OCI-LY7 (cell line): Measurements from ENCODE around the gene TPRKB.
"Not testable (repeated sequence)": the region's sequence is repeated elsewhere in the genome, so short reads cannot be mapped to it uniquely, and the experiment has no call there.

Experiments
- EZH2phosphoT487 ChIP-seq: fragments of 200-600 bp; sonication (generic); IDR thresholded peaks from 2 replicates; pipeline ENCODE4 v1.6.1; 2018; ENCODE audit warnings: low read depth, borderline replicate concordance, mild to moderate bottlenecking, mixed run types, antibody characterized with exemption, low read length, moderate library complexity, mixed read lengths
- TF ChIP-seq, protein P1 (sequence below): fragments of 200-600 bp; sonication (generic); conservative IDR thresholded peaks from 2 replicates; pipeline ENCODE4 v1.5.1; 2014; ENCODE audit warnings: mild to moderate bottlenecking, antibody characterized with exemption, low read length, moderate library complexity, mixed read lengths

- TF ChIP-seq, protein P1, sequence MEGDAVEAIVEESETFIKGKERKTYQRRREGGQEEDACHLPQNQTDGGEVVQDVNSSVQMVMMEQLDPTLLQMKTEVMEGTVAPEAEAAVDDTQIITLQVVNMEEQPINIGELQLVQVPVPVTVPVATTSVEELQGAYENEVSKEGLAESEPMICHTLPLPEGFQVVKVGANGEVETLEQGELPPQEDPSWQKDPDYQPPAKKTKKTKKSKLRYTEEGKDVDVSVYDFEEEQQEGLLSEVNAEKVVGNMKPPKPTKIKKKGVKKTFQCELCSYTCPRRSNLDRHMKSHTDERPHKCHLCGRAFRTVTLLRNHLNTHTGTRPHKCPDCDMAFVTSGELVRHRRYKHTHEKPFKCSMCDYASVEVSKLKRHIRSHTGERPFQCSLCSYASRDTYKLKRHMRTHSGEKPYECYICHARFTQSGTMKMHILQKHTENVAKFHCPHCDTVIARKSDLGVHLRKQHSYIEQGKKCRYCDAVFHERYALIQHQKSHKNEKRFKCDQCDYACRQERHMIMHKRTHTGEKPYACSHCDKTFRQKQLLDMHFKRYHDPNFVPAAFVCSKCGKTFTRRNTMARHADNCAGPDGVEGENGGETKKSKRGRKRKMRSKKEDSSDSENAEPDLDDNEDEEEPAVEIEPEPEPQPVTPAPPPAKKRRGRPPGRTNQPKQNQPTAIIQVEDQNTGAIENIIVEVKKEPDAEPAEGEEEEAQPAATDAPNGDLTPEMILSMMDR, result not testable (repeated sequence)
- not testable (repeated sequence) for TF ChIP-seq EZH2phosphoT487
Observed at GRCh38 chr2:73688494-73688893, 48.7 kb downstream of the TPRKB start.
